ENCODE results near the gene ATAD3A.
"Not testable (repeated sequence)": the region's sequence is repeated elsewhere in the genome, so short reads cannot be mapped to it uniquely, and the experiment has no call there.

ATAD3A gene

GRCh38 chr1:1552263-1552639 is 40.3 kb downstream of the ATAD3A start:
- DNase-seq (ENCODE audit: low read depth): no peak
- TF ChIP-seq, protein P1, sequence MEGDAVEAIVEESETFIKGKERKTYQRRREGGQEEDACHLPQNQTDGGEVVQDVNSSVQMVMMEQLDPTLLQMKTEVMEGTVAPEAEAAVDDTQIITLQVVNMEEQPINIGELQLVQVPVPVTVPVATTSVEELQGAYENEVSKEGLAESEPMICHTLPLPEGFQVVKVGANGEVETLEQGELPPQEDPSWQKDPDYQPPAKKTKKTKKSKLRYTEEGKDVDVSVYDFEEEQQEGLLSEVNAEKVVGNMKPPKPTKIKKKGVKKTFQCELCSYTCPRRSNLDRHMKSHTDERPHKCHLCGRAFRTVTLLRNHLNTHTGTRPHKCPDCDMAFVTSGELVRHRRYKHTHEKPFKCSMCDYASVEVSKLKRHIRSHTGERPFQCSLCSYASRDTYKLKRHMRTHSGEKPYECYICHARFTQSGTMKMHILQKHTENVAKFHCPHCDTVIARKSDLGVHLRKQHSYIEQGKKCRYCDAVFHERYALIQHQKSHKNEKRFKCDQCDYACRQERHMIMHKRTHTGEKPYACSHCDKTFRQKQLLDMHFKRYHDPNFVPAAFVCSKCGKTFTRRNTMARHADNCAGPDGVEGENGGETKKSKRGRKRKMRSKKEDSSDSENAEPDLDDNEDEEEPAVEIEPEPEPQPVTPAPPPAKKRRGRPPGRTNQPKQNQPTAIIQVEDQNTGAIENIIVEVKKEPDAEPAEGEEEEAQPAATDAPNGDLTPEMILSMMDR (IDR thresholded peaks at IDR 0.05; ENCODE audit: insufficient read depth, low read depth, low read length, missing control alignments): no peak
- H3K4me3 ChIP-seq (ENCODE audit: low read depth, low read length): no peak overlapping the region

DNA sequence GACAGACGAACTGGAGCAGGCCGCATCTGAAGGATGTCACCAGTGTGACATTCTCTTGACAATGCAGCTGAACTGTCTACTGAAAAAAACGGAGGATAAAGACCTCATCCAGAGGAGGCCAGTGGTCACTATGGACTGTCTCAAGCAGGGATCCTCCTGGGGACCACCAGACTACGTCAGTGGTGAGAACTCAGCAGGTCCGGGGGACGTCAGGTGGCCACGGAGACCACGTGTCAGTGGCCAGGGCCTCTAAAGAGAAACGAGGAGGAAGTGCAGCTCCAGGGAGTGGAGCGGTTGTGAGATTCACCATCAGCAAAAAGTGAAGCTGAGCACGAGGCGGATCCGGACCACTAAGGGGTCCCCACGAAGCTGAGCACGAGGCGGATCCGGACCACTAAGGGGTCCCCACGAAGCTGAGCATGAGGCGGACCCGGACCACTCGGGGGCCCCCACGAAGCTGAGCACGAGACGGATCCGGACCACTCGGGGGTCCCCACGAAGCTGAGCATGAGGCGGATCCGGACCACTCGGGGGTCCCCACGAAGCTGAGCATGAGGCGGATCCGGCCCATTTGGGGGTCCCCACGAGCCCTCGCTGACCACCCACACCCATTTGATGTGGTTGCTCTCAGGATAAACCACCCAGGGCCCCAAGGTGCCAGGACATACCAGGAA is 42.0 kb downstream of the ATAD3A start:
- TF ChIP-seq, protein P1 (IDR thresholded peaks at IDR 0.05; ENCODE audit: insufficient read depth, low read depth, low read length, missing control alignments): no peak
- no peak overlapping the region for H3K4me3 ChIP-seq (ENCODE audit: low read depth, low read length)
- DNase-seq (ENCODE audit: low read depth): no peak

DNA sequence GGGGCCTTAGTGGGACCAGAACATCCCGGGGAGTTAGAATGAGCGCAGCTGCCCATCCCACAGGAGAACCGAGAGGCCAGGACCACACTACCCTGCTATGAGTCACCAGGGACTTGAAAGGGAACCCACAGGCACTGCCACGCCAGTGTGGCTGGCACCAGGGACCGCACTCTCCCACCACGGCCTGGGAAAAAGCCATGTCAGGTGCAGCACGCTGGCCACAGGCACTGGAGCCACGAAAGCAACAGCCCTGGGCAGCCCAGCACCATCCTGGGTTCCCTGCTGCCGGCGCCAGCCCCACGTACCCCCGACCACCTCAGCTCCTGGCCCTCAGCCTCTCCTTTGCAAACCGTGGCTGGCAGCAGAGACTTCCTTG is 42.6 kb downstream of the ATAD3A start:
- no peak for DNase-seq (ENCODE audit: low read depth)
- TF ChIP-seq, protein P1 (IDR thresholded peaks at IDR 0.05; ENCODE audit: insufficient read depth, low read depth, low read length, missing control alignments): no peak
- H3K4me3 ChIP-seq (ENCODE audit: low read depth, low read length): no peak overlapping the region

- H3K4me3 ChIP-seq (ENCODE audit: low read depth, low read length): no peak overlapping the region
- TF ChIP-seq, protein P1 (IDR thresholded peaks at IDR 0.05; ENCODE audit: insufficient read depth, low read depth, low read length, missing control alignments): no peak
- no peak for DNase-seq (ENCODE audit: low read depth)
These were observed 43.3 kb downstream of the ATAD3A start for GRCh38 chr1:1554926-1555915.

DNA sequence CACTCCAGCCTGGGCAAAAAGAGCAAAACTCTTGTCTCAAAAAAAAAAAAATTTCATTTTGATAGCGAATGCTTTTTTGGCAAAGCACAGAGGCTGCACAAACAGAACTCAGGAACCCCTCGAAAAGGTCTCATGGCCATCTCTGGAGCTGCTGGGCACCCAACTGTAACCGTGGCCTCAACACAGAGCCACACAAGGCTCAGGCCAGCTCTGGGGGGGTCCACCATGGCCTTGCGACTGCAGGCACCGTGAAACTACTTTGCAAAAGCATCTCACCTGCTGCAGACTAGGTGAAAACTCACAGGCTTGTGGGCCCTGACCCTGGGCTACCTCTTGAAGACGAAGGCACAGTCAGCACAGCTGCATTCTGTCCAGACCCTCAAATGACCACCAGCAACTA is 44.5 kb downstream of the ATAD3A start:
- TF ChIP-seq, protein P1 (IDR thresholded peaks at IDR 0.05; ENCODE audit: insufficient read depth, low read depth, low read length, missing control alignments): no peak
- no peak overlapping the region for H3K4me3 ChIP-seq (ENCODE audit: low read depth, low read length)
- DNase-seq (ENCODE audit: low read depth): no peak

- DNase-seq (ENCODE audit: low read depth); H3K4me3 ChIP-seq (ENCODE audit: low read depth, low read length): not testable (repeated sequence)
These were observed 45.0 kb downstream of the ATAD3A start for GRCh38 chr1:1556961-1557360.

DNA sequence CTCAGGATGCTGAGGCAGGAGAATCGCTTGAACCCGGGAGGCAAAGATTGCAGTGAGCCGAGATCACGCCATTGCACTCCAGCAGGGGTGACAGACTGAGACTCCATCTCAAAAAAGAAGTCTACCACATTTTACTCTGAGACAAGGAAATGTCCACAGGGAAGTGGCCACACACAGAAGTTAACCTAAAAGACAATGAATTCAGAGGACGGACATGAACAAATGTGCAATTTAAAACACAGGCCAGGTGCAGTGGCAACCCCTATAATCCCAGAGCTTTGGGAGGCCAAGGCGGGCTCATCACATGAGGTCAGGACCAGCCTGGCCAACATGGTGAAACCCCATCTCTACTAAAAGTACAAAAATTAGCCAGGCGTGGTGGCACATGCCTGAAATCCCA is 45.7 kb downstream of the ATAD3A start:
- not testable (repeated sequence) for DNase-seq (ENCODE audit: low read depth); H3K4me3 ChIP-seq (ENCODE audit: low read depth, low read length)

Data from GM12865 (cell line).